Osteoblast (primary cell): ENCODE data around the gene TINCR. TPM values are rescaled to one million over a fixed set of nuclear protein-coding genes. Genes with fewer than 3 reads are reported as not detected.

Experiments
- DNase-seq: peaks from one replicate; pipeline ENCODE4 v3.0.0; 2011; ENCODE audit warnings: low spot score, mixed read lengths; ENCODE audit not compliant: insufficient read length; ENCODE audit errors: missing footprints
- H2AFZ ChIP-seq: 2 replicates; pipeline ENCODE4 v1.6.0; 2011; ENCODE audit warnings: mild to moderate bottlenecking, low read length
- H3K27ac ChIP-seq: 2 replicates; pipeline ENCODE4 v1.5.1; 2011; ENCODE audit warnings: mild to moderate bottlenecking, low read depth, low read length, moderate library complexity
- H3K27me3 ChIP-seq: 2 replicates; pipeline ENCODE4 v1.6.0; 2012; ENCODE audit warnings: mild to moderate bottlenecking, control low read depth, inconsistent platforms, low read length, moderate library complexity; ENCODE audit not compliant: insufficient read depth
- H3K36me3 ChIP-seq: 2 replicates; pipeline ENCODE4 v1.5.1; 2011; ENCODE audit warnings: mild to moderate bottlenecking, low read length, control low read depth, moderate library complexity; ENCODE audit not compliant: insufficient read depth
- H3K4me1 ChIP-seq: 2 replicates; pipeline ENCODE4 v1.5.1; 2011; ENCODE audit warnings: mild to moderate bottlenecking, low read length, control low read depth, moderate library complexity; ENCODE audit not compliant: insufficient read depth
- H3K4me2 ChIP-seq: 2 replicates; pipeline ENCODE4 v1.6.0; 2011; ENCODE audit warnings: mild to moderate bottlenecking, low read length; ENCODE audit not compliant: insufficient read depth
- H3K4me3 ChIP-seq: fragments of 200-600 bp; sonication (generic); 3 replicates; pipeline ENCODE4 v1.5.1; 2012; ENCODE audit warnings: mild to moderate bottlenecking, low read length, inconsistent platforms; ENCODE audit not compliant: insufficient read depth
- H3K79me2 ChIP-seq: 2 replicates; pipeline ENCODE4 v1.6.0; 2012; ENCODE audit warnings: mild to moderate bottlenecking, low read length, control low read depth, inconsistent platforms; ENCODE audit not compliant: insufficient read depth
- H3K9me3 ChIP-seq: 2 replicates; pipeline ENCODE4 v1.5.1; 2011; ENCODE audit warnings: low read depth, low read length, control low read depth
- H4K20me1 ChIP-seq: 2 replicates; pipeline ENCODE4 v1.6.0; 2012; ENCODE audit warnings: mild to moderate bottlenecking, low read length, control low read depth; ENCODE audit not compliant: insufficient read depth
- CTCF ChIP-seq: IDR thresholded peaks from 2 replicates; pipeline ENCODE4 v1.5.1; 2011; ENCODE audit warnings: mild to moderate bottlenecking, low read depth, low read length, moderate library complexity; ENCODE audit errors: extremely low read depth
- total RNA-seq: library from RNA; depleted of rRNA; stranded (reverse); fragments of >200 nt; gene quantifications from 2 replicates; pipeline ENCODE4 v1.2.3, GENCODE V29; 2012

The TINCR gene
- total RNA-seq, 1 donor: 0.36 TPM

GRCh38 chr19:5571777-5572176 is 4.0 kb upstream of the TINCR start:
- no peak overlapping the region for H3K4me2 ChIP-seq
- DNase-seq: peak; percentile 31
- peaks cover 12% of the 10 kb centered on the region for H3K27me3 ChIP-seq
- H3K36me3 ChIP-seq: no peaks in the 10 kb centered on the region
- H3K9me3 ChIP-seq: no peaks in the 10 kb centered on the region
- no peaks in the 10 kb centered on the region for H3K4me1 ChIP-seq
- no peak overlapping the region for H3K27ac ChIP-seq
- TF ChIP-seq CTCF: no peak
- no peaks in the 10 kb centered on the region for H3K79me2 ChIP-seq
- H4K20me1 ChIP-seq: no peaks in the 10 kb centered on the region
- H3K4me3 ChIP-seq: no peak overlapping the region
- H2AFZ ChIP-seq: no peak overlapping the region

GRCh38 chr19:5567970-5568407 is 236 bp upstream of the TINCR start:
- no peaks in the 10 kb centered on the region for H4K20me1 ChIP-seq
- H3K27ac ChIP-seq: no peak overlapping the region
- H3K27me3 ChIP-seq: peaks cover 20% of the 10 kb centered on the region
- DNase-seq: peak; percentile 57
- no peaks in the 10 kb centered on the region for H3K9me3 ChIP-seq
- H3K36me3 ChIP-seq: no peaks in the 10 kb centered on the region
- no peak overlapping the region for H2AFZ ChIP-seq
- H3K4me2 ChIP-seq: no peak overlapping the region
- no peaks in the 10 kb centered on the region for H3K79me2 ChIP-seq
- no peak overlapping the region for H3K4me3 ChIP-seq
- H3K4me1 ChIP-seq: no peaks in the 10 kb centered on the region
- no peak for TF ChIP-seq CTCF

GRCh38 chr19:5564930-5565329 is 2.8 kb downstream of the TINCR start:
- Histone ChIP-seq H3K27ac (no peak overlapping the region), H2AFZ (no peak overlapping the region)

More at GRCh38 chr19:5564930-5565329, 2.8 kb downstream of the TINCR start:
- DNase-seq: peak; percentile 32
- peaks cover 25% of the 10 kb centered on the region for H3K27me3 ChIP-seq
- H3K4me2 ChIP-seq: no peak overlapping the region
- no peaks in the 10 kb centered on the region for H3K79me2 ChIP-seq
- H3K36me3 ChIP-seq: no peaks in the 10 kb centered on the region
- H3K4me1 ChIP-seq: no peaks in the 10 kb centered on the region
- H3K4me3 ChIP-seq: no peak overlapping the region
- H4K20me1 ChIP-seq: no peaks in the 10 kb centered on the region
- peaks cover 6% of the 10 kb centered on the region for H3K9me3 ChIP-seq
- no peak for TF ChIP-seq CTCF
